H1 (cell line): ENCODE results near the gene NCK1. TPM values are rescaled to one million over a fixed set of nuclear protein-coding genes. Genes with fewer than 3 reads are reported as not detected.

ENCODE experiments used
- CTCF ChIA-PET: fragments of 300-600 bp; sonication (Branson Sonifier 250); formaldehyde crosslinking; loops from one replicate; lab custom pipeline; 2021; ENCODE audit not compliant: partially characterized antibody; lab: Charles Lee
- POLR2A ChIA-PET: fragments of 300-600 bp; sonication (Branson Sonifier 250); formaldehyde crosslinking; loops from one replicate; lab custom pipeline; 2021; ENCODE audit warnings: inconsistent platforms; ENCODE audit not compliant: partially characterized antibody; lab: Charles Lee
- DNase-seq, 2 experiments: peaks; one replicate each; pipeline versions ENCODE4 v3.0.0 to v3.0.0-alpha.2; 2010 to 2022; ENCODE audit warnings: low spot score in 2 of 2, low read depth in 1 of 2, mixed read lengths in 1 of 2
- FAIRE-seq: peaks from 2 replicates; lab custom pipeline; 2011; peaks lifted over from hg19 to GRCh38; lab: Jason Lieb, UNC
- H2AFZ ChIP-seq: 2 replicates; pipeline ENCODE4 v1.8.1; 2012; ENCODE audit warnings: low read length, inconsistent platforms
- H2AK5ac ChIP-seq: 2 replicates; pipeline ENCODE4 v1.6.1; 2013; ENCODE audit warnings: low read depth, low read length
- H2BK120ac ChIP-seq: replicated peaks from 2 replicates; pipeline ENCODE3; 2013; ENCODE audit warnings: low read depth, low read length, inconsistent platforms
- H2BK12ac ChIP-seq: 2 replicates; pipeline ENCODE4 v1.6.1; 2013; ENCODE audit warnings: low read depth, low read length
- H2BK15ac ChIP-seq: 2 replicates; pipeline ENCODE4 v1.6.1; 2013; ENCODE audit warnings: low read length
- H2BK20ac ChIP-seq: 2 replicates; pipeline ENCODE4 v1.6.1; 2013; ENCODE audit warnings: low read length
- H2BK5ac ChIP-seq: 2 replicates; pipeline ENCODE4 v1.6.1; 2013; ENCODE audit warnings: low read depth, low read length
- H3K14ac ChIP-seq: 2 replicates; pipeline ENCODE4 v1.6.1; 2013; ENCODE audit warnings: inconsistent platforms; ENCODE audit not compliant: insufficient read length
- H3K18ac ChIP-seq: 2 replicates; pipeline ENCODE4 v1.6.1; 2013; ENCODE audit warnings: low read length; ENCODE audit errors: extremely low read depth
- H3K23ac ChIP-seq: 2 replicates; pipeline ENCODE4 v1.6.1; 2013; ENCODE audit warnings: inconsistent platforms; ENCODE audit not compliant: insufficient read length
- H3K23me2 ChIP-seq: 2 replicates; pipeline ENCODE4 v1.6.1; 2013; ENCODE audit warnings: low read depth, low read length
- H3K27ac ChIP-seq: 2 replicates; pipeline ENCODE4 v1.6.1; 2011; ENCODE audit warnings: low read depth, low read length, inconsistent platforms
- H3K27me3 ChIP-seq, 4 experiments: replicated peaks in 1 of 4; 1 replicate in 1 of 4; 2 replicates in 3 of 4; pipeline versions ENCODE4 v1.6.1 to v1.8.1; 2011 to 2013; ENCODE audit warnings: low read length in 3 of 4, mild to moderate bottlenecking in 3 of 4, inconsistent platforms in 2 of 4, mixed read lengths in 2 of 4, moderate library complexity in 1 of 4; ENCODE audit not compliant: control insufficient read depth in 3 of 4, insufficient read depth in 3 of 4; ENCODE audit errors: extremely low read depth in 1 of 4
- H3K36me3 ChIP-seq, 4 experiments: 2 replicates each; pipeline versions ENCODE4 v1.6.1 to v1.8.1; 2011 to 2013; ENCODE audit warnings: mild to moderate bottlenecking in 4 of 4, low read length in 3 of 4, moderate library complexity in 2 of 4, control low read depth in 1 of 4, inconsistent platforms in 1 of 4; ENCODE audit not compliant: insufficient read depth in 4 of 4, control insufficient read depth in 2 of 4
- H3K4ac ChIP-seq: replicated peaks from 2 replicates; pipeline ENCODE3; 2013; ENCODE audit warnings: low read length, low read depth, mixed read lengths, inconsistent platforms; ENCODE audit not compliant: insufficient read length
- H3K4me1 ChIP-seq, 4 experiments: replicated peaks in 1 of 4; 1 replicate in 1 of 4; 2 replicates in 3 of 4; pipeline versions ENCODE4 v1.6.1 to v1.8.1; 2011 to 2013; ENCODE audit warnings: low read length in 3 of 4, inconsistent platforms in 2 of 4, mixed read lengths in 1 of 4; ENCODE audit not compliant: insufficient read depth in 4 of 4, control insufficient read depth in 3 of 4
- H3K4me2 ChIP-seq, 2 experiments: 2 replicates each; pipeline versions ENCODE4 v1.6.1 to v1.8.1; 2011 to 2013; ENCODE audit warnings: low read depth in 2 of 2, low read length in 2 of 2, control low read depth in 1 of 2, inconsistent platforms in 1 of 2, mild to moderate bottlenecking in 1 of 2; ENCODE audit not compliant: insufficient read depth in 1 of 2
- H3K4me3 ChIP-seq, 4 experiments: fragments of 200-600, 300-600 bp in 1 of 4; sonication (generic), shearing (Covaris generic), sonication (Bioruptor Twin) in 1 of 4; 2 replicates each; pipeline versions ENCODE4 v1.5.1 to v1.8.1; 2011 to 2016; ENCODE audit warnings: low read length in 4 of 4, low read depth in 3 of 4, control low read depth in 2 of 4, inconsistent platforms in 2 of 4, mild to moderate bottlenecking in 2 of 4, mixed read lengths in 1 of 4, moderate library complexity in 1 of 4; ENCODE audit not compliant: insufficient read depth in 2 of 4; ENCODE audit errors: extremely low read depth in 1 of 4
- H3K56ac ChIP-seq: replicated peaks from 2 replicates; pipeline ENCODE3; 2013; ENCODE audit warnings: low read depth, mild to moderate bottlenecking, mixed read lengths, low read length, inconsistent platforms; ENCODE audit not compliant: insufficient read length
- H3K79me1 ChIP-seq: 2 replicates; pipeline ENCODE4 v1.6.1; 2013; ENCODE audit warnings: low read depth, low read length, control low read depth
- H3K79me2 ChIP-seq, 2 experiments: 2 replicates each; pipeline versions ENCODE4 v1.6.1 to v1.8.1; 2012 to 2013; ENCODE audit warnings: low read length in 2 of 2, mild to moderate bottlenecking in 2 of 2, inconsistent platforms in 1 of 2; ENCODE audit not compliant: insufficient read depth in 2 of 2, control insufficient read depth in 1 of 2
- H3K9ac ChIP-seq, 4 experiments: replicated peaks in 1 of 4; 1 replicate in 1 of 4; 2 replicates in 3 of 4; pipeline versions ENCODE4 v1.6.1 to v1.8.1; 2011 to 2013; ENCODE audit warnings: low read depth in 3 of 4, low read length in 3 of 4, control low read depth in 2 of 4, mild to moderate bottlenecking in 2 of 4, moderate library complexity in 2 of 4, inconsistent platforms in 1 of 4; ENCODE audit errors: extremely low read depth in 1 of 4
- H3K9me3 ChIP-seq, 2 experiments: 2 replicates each; pipeline versions ENCODE4 v1.6.1 to v1.8.1; 2012 to 2013; ENCODE audit warnings: mild to moderate bottlenecking in 2 of 2, moderate library complexity in 2 of 2, control low read depth in 1 of 2, inconsistent platforms in 1 of 2, low read depth in 1 of 2, low read length in 1 of 2, mixed read lengths in 1 of 2; ENCODE audit not compliant: insufficient read depth in 2 of 2
- H4K20me1 ChIP-seq, 2 experiments: replicated peaks in 1 of 2; 2 replicates each; pipeline versions ENCODE3 to v1.8.1; 2011 to 2013; ENCODE audit warnings: inconsistent platforms in 2 of 2, low read length in 2 of 2, mild to moderate bottlenecking in 1 of 2; ENCODE audit not compliant: insufficient read depth in 2 of 2, control insufficient read depth in 1 of 2
- H4K5ac ChIP-seq: 2 replicates; pipeline ENCODE4 v1.6.1; 2013; ENCODE audit warnings: low read length, low read depth, mixed read lengths, inconsistent platforms; ENCODE audit not compliant: insufficient read length
- H4K8ac ChIP-seq: 2 replicates; pipeline ENCODE4 v1.8.0; 2013; ENCODE audit warnings: mild to moderate bottlenecking, moderate library complexity, low read length, inconsistent platforms; ENCODE audit not compliant: insufficient read depth; ENCODE audit errors: extremely low read depth
- H4K91ac ChIP-seq: replicated peaks from 2 replicates; pipeline ENCODE3; 2013; ENCODE audit warnings: low read length, mixed read lengths, inconsistent platforms; ENCODE audit not compliant: insufficient read length
- BCL11A ChIP-seq, 2 experiments: IDR thresholded peaks; one replicate each; pipeline ENCODE4 v1.6.1; 2011; ENCODE audit warnings: low read depth in 2 of 2, low read length in 2 of 2, mild to moderate bottlenecking in 2 of 2
- BRCA1 ChIP-seq: IDR thresholded peaks from 2 replicates; pipeline ENCODE4 v1.6.1; 2012; ENCODE audit warnings: low read depth, low read length, improper control_type of control experiment
- CHD1 ChIP-seq: IDR thresholded peaks from 2 replicates; pipeline ENCODE4 v1.6.1; 2012; ENCODE audit warnings: low read depth, low read length, improper control_type of control experiment
- FOSL1 ChIP-seq: IDR thresholded peaks from 2 replicates; pipeline ENCODE4 v1.6.1; 2011; ENCODE audit warnings: mild to moderate bottlenecking, low read depth, low read length, moderate library complexity; ENCODE audit not compliant: insufficient read depth
- GTF2F1 ChIP-seq: IDR thresholded peaks from 2 replicates; pipeline ENCODE4 v1.6.1; 2012; ENCODE audit warnings: low read depth, low read length, improper control_type of control experiment, borderline replicate concordance
- HDAC6 ChIP-seq: IDR thresholded peaks from one replicate; pipeline ENCODE4 v1.7.1; 2012; ENCODE audit warnings: low read depth, mild to moderate bottlenecking, inconsistent platforms, low read length, moderate library complexity
- MAFK ChIP-seq: IDR thresholded peaks from 2 replicates; pipeline ENCODE4 v1.6.1; 2012; ENCODE audit warnings: low read depth, mild to moderate bottlenecking, improper control_type of control experiment, low read length
- POLR2AphosphoS5 ChIP-seq: IDR thresholded peaks from 2 replicates; pipeline ENCODE4 v1.6.1; 2011; ENCODE audit warnings: low read depth, low read length
- SAP30 ChIP-seq: fragments of 300-600 bp; sonication (generic); IDR thresholded peaks from 2 replicates; pipeline ENCODE4 v1.7.1; 2012; ENCODE audit warnings: low read length, moderate library complexity, mild to moderate bottlenecking, inconsistent platforms; ENCODE audit not compliant: insufficient read depth, insufficient replicate concordance
- SP2 ChIP-seq: IDR thresholded peaks from 2 replicates; pipeline ENCODE4 v1.6.1; 2012; ENCODE audit warnings: mild to moderate bottlenecking, low read length, inconsistent platforms
- ZNF274 ChIP-seq: IDR thresholded peaks from 2 replicates; pipeline ENCODE4 v1.7.0; 2012; ENCODE audit warnings: low read length, borderline replicate concordance; ENCODE audit errors: extremely low read depth
- WGBS, 2 experiments: shearing (Covaris generic) in 1 of 2; methylation state at CpG; one replicate each; pipeline versions ENCODE4 v1.1.6 to v1.1.7; 2013 to 2015; ENCODE audit warnings: low lambda C conversion rate in 2 of 2, mixed read lengths in 2 of 2, inconsistent platforms in 1 of 2, low coverage in 1 of 2, missing lambda C conversion rate in 1 of 2; ENCODE audit not compliant: insufficient replicate concordance in 2 of 2, insufficient coverage in 1 of 2, insufficient read length in 1 of 2; ENCODE audit errors: extremely low coverage in 1 of 2, missing lambda C conversion rate in 1 of 2; 5-methylcytosine and 5-hydroxymethylcytosine counted together
- polyA plus RNA-seq, 7 experiments: library from polyadenylated mRNA; depleted of rRNA in 3 of 7; stranded (reverse) in 5 of 7; unstranded in 2 of 7; fragments of >200 nt in 5 of 7; fragments of 200-250 nt in 2 of 7; gene quantifications; 1 replicate in 5 of 7; 2 replicates in 1 of 7; 4 replicates in 1 of 7; pipeline versions ENCODE4 v1.2.1 to v1.2.3, GENCODE V29; 2011 to 2013; ENCODE audit warnings: missing spikeins in 2 of 7, mixed read lengths in 2 of 7
- total RNA-seq: library from RNA; stranded (reverse); fragmentation: NEBNext Ultra II Directional; extraction: Animal tissue kit (Norgen Biotek cat#: 25700); gene quantifications from 2 replicates; pipeline ENCODE4 v1.2.1, GENCODE V29; 2021
- TF ChIP-seq, protein P1 (sequence below): IDR thresholded peaks from 2 replicates; pipeline ENCODE4 v1.6.1; 2011; ENCODE audit warnings: low read length, improper control_type of control experiment
- TF ChIP-seq, protein P2 (sequence below): IDR thresholded peaks from 2 replicates; pipeline ENCODE4 v1.6.1; 2012; ENCODE audit warnings: inconsistent platforms

NCK1 gene
- total and polyA plus RNA-seq, 2 of the 8 experiments (the other 6 are each of a cell fraction or from before 2014, with no cell fraction given): 10.0 to 28.5 TPM

DNA sequence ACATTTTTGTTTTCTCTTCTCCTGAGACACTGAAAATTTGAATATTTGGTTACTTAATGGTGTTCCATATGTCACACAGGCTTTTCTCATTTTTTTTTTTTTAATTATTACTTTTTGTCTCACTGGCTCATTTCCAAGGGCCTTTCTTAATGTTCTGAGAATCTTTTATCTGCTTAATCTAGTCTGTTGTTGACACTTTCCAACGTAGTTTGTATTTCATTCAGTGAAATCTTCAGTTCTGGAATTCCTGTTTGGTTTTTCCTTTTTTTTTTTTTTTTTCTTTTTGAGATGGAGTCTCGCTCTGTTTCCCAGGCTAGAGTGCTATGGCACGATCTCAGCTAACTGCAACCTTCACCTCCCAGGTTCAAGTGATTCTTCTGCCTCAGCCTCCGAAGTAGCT, 42.7 kb downstream of the NCK1 start:
- Histone ChIP-seq H3K23ac (no peak overlapping the region), H2BK120ac (no peak overlapping the region), H3K4me2 (no peak overlapping the region), H3K79me1 (peaks cover 9% of the 10 kb centered on the region), H2BK12ac (no peak overlapping the region), H4K8ac (no peak overlapping the region; the same call in 1 of the 2 replicates), H3K4me1 (peaks cover 0 to 13% (median 7%) of the 10 kb centered on the region in 4 experiments; a peak in 5 of 7 replicates), H2BK15ac (no peak overlapping the region), H3K4ac (no peak overlapping the region), H4K91ac (no peak overlapping the region), H2AFZ (no peak overlapping the region), H3K4me3 (no peak overlapping the region), H3K27me3 (no peaks in the 10 kb centered on the region), H3K56ac (no peak overlapping the region), H4K20me1 (peaks cover 6 to 15% of the 10 kb centered on the region in 2 experiments), H2BK20ac (no peak overlapping the region), H4K5ac (no peak overlapping the region), H3K36me3 (peaks cover 0 to 2% (median 0%) of the 10 kb centered on the region in 4 experiments; a peak in 2 of 8 replicates), H3K9me3 (no peaks in the 10 kb centered on the region), H2AK5ac (no peak overlapping the region), H2BK5ac (no peak overlapping the region), H3K79me2 (peaks cover 0 to 100% of the 10 kb centered on the region in 2 experiments), H3K18ac (no peak overlapping the region), H3K14ac (no peak overlapping the region), H3K27ac (no peak overlapping the region), H3K9ac (no peak overlapping the region), H3K23me2 (no peaks in the 10 kb centered on the region)
- no peak for TF ChIP-seq CHD1
- TF ChIP-seq BRCA1: no peak
- TF ChIP-seq ZNF274: no peak
- TF ChIP-seq, protein P1, sequence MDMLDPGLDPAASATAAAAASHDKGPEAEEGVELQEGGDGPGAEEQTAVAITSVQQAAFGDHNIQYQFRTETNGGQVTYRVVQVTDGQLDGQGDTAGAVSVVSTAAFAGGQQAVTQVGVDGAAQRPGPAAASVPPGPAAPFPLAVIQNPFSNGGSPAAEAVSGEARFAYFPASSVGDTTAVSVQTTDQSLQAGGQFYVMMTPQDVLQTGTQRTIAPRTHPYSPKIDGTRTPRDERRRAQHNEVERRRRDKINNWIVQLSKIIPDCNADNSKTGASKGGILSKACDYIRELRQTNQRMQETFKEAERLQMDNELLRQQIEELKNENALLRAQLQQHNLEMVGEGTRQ: no peak
- TF ChIP-seq FOSL1: no peak
- TF ChIP-seq HDAC6: no peak
- TF ChIP-seq SP2: no peak
- TF ChIP-seq POLR2AphosphoS5: no peak
- no peak for TF ChIP-seq MAFK
- TF ChIP-seq GTF2F1: no peak
- TF ChIP-seq, protein P2, sequence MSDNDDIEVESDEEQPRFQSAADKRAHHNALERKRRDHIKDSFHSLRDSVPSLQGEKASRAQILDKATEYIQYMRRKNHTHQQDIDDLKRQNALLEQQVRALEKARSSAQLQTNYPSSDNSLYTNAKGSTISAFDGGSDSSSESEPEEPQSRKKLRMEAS: no peak
- TF ChIP-seq BCL11A (IDR thresholded peaks at IDR 0.05; ENCODE audit: low read depth in 2 of 2, low read length in 2 of 2): no peak
- no peak for TF ChIP-seq SAP30
- ChIA-PET POLR2A (no interaction called here), CTCF (no interaction called here)
- FAIRE-seq (no peak), DNase-seq (no peak)
- WGBS, 2 experiments: 65% methylated on average over 3 of the region's 4 CpGs; no CpG with 5 or more reads in 1 of the 2 experiments
